SK-N-MC (cell line): ENCODE measurements around the gene LCN1.

Experiments
- EZH2 ChIP-seq: fragments of 200-600 bp; sonication (generic); IDR thresholded peaks from one replicate; pipeline ENCODE4 v1.6.1; 2017; ENCODE audit warnings: antibody characterized with exemption
- POLR2AphosphoS5 ChIP-seq: IDR thresholded peaks from 2 replicates; pipeline ENCODE4 v1.6.1; 2012; ENCODE audit warnings: mild to moderate bottlenecking, low read depth, low read length, borderline replicate concordance

DNA sequence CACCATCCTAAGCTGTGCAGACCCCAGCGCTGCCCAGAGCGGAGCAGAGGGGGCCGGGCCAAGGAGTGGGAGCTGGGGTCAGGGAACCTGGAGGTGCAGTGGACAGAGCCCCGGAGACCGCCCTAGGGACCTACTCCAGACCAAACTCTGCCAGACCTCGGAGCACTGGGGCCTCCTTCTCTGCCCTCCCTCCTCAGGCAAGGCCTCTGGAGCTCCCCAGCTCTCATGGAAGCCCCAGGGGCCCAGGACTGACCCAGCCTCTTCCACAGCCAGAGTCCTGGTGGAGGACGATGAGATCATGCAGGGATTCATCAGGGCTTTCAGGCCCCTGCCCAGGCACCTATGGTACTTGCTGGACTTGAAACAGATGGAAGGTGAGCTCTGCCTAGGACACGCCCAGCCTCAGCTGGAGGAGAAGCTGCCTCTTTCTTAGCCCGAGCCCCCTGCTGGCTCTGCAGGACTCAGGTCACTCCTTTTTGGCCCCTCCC lies 43.9 kb downstream of the LCN1 start:
- TF ChIP-seq POLR2AphosphoS5 (no peak), EZH2 (no peak)
